HepG2 (cell line): Measurements from ENCODE around the gene BCL2L1. TPM values are rescaled to one million over a fixed set of nuclear protein-coding genes. Genes with fewer than 3 reads are reported as not detected.

ENCODE experiments used
- ATF4 ChIP-seq, 2 experiments: fragments of 450-650 bp in 1 of 2; sonication (generic) in 1 of 2; formaldehyde crosslinking; IDR thresholded peaks; 2 replicates each; pipeline versions ENCODE4 v1.5.0 to v1.8.0; 2020 to 2022; ENCODE audit warnings: mild to moderate bottlenecking in 1 of 2, missing genetic modification reagents in 1 of 2
- BRCA1 ChIP-seq: sonication (generic); formaldehyde crosslinking; IDR thresholded peaks from 2 replicates; pipeline ENCODE4 v1.4.0; 2020; ENCODE audit warnings: missing genetic modification reagents
- ETV5 ChIP-seq: IDR thresholded peaks from 2 replicates; pipeline ENCODE4 v1.6.1; 2018; ENCODE audit warnings: missing biosample characterization, missing genetic modification reagents, inconsistent platforms, borderline replicate concordance
- HOXA5 ChIP-seq: sonication (generic); formaldehyde crosslinking; IDR thresholded peaks from 2 replicates; pipeline ENCODE4 v1.4.0; 2020; ENCODE audit warnings: missing genetic modification reagents
- IRF1 ChIP-seq: sonication (generic); formaldehyde crosslinking; IDR thresholded peaks from 2 replicates; pipeline ENCODE4 v1.4.0; 2020; ENCODE audit warnings: low read depth, mild to moderate bottlenecking, missing genetic modification reagents
- KMT2A ChIP-seq: sonication (generic); formaldehyde crosslinking; IDR thresholded peaks from 2 replicates; pipeline ENCODE4 v1.4.0; 2020; ENCODE audit warnings: missing genetic modification reagents
- SALL2 ChIP-seq: sonication (generic); formaldehyde crosslinking; IDR thresholded peaks from 2 replicates; pipeline ENCODE4 v1.8.1; 2023; ENCODE audit warnings: mild to moderate bottlenecking, missing genetic modification reagents, inconsistent platforms
- SP4 ChIP-seq: sonication (generic); formaldehyde crosslinking; IDR thresholded peaks from 2 replicates; pipeline ENCODE4 v1.8.1; 2023; ENCODE audit warnings: mild to moderate bottlenecking, missing genetic modification reagents
- STAT5B ChIP-seq: sonication (generic); formaldehyde crosslinking; IDR thresholded peaks from 2 replicates; pipeline ENCODE4 v1.4.0; 2020; ENCODE audit warnings: missing genetic modification reagents
- ZBTB4 ChIP-seq: sonication (generic); formaldehyde crosslinking; IDR thresholded peaks from 2 replicates; pipeline ENCODE4 v1.4.0; 2020; ENCODE audit warnings: missing genetic modification reagents, mild to moderate bottlenecking, borderline replicate concordance
- ZNF563 ChIP-seq: sonication (generic); formaldehyde crosslinking; IDR thresholded peaks from 2 replicates; pipeline ENCODE4 v1.8.0; 2022; ENCODE audit warnings: mild to moderate bottlenecking, moderate library complexity, missing genetic modification reagents
- ZNF660 ChIP-seq: sonication (generic); formaldehyde crosslinking; IDR thresholded peaks from 2 replicates; pipeline ENCODE4 v1.5.1; 2020; ENCODE audit warnings: mild to moderate bottlenecking, low read depth, missing genetic modification reagents, borderline replicate concordance
- ZNF788 ChIP-seq: sonication (generic); formaldehyde crosslinking; IDR thresholded peaks from 2 replicates; pipeline ENCODE4 v1.5.0; 2020; ENCODE audit warnings: mild to moderate bottlenecking, missing genetic modification reagents, borderline replicate concordance
- ZNF891 ChIP-seq: sonication (generic); formaldehyde crosslinking; IDR thresholded peaks from 2 replicates; pipeline ENCODE4 v1.5.0; 2020; ENCODE audit warnings: mild to moderate bottlenecking, missing genetic modification reagents
- polyA plus RNA-seq, 8 experiments: library from polyadenylated mRNA; depleted of rRNA in 3 of 8; stranded (reverse) in 7 of 8; unstranded in 1 of 8; fragments of >200 nt; fragmentation: Illumina TruSeq in 4 of 8; extraction: Trizol in 4 of 8; gene quantifications; 2 replicates each; pipeline versions ENCODE4 v1.2.1 to v1.2.3, GENCODE V29; 2011 to 2016; ENCODE audit warnings: low read depth in 4 of 8, missing spikeins in 1 of 8, mixed read lengths in 1 of 8; ENCODE audit not compliant: insufficient read depth in 1 of 8
- total RNA-seq, 5 experiments: library from RNA; depleted of rRNA; stranded (reverse); fragments of >200 nt; fragmentation: Illumina TruSeq; extraction: Trizol; gene quantifications; 2 replicates each; pipeline ENCODE4 v1.2.3, GENCODE V29; 2016; ENCODE audit warnings: low read depth in 1 of 5

Gene BCL2L1
- total and polyA plus RNA-seq, 2 of the 13 experiments (the other 11 are each of a cell fraction or from before 2014, with no cell fraction given), result 164 to 258 TPM

GRCh38 chr20:31721408-31722256, 1.0 kb downstream of the BCL2L1 start (continued):
- TF ChIP-seq ZNF891 (peak; percentile 36; the same call in 1 of the 2 replicates), ZNF788 (CRISPR knock-in tag) (0 out of 2 replicates have a peak, but pooled peaks have one; percentile 34), BRCA1 (CRISPR knock-in tag) (0 out of 2 replicates have a peak, but pooled peaks have one; percentile 24), IRF1 (CRISPR knock-in tag) (0 out of 2 replicates have a peak, but pooled peaks have one; percentile 50), ATF4 (CRISPR knock-in tag; IDR thresholded peaks at IDR 0.05) (0 out of 4 replicates have a peak, but pooled peaks of 1 of the 2 experiments have one; percentile 50), ZBTB4 (CRISPR knock-in tag) (no peak; the same call in 1 of the 2 replicates), SP4 (CRISPR knock-in tag) (peak; percentile 69; the same call in 1 of the 2 replicates), ZNF660 (CRISPR knock-in tag) (no peak), SALL2 (CRISPR knock-in tag) (peak; percentile 53; the same call in 1 of the 2 replicates), ETV5 (CRISPR knock-in tag) (peak; percentile 10; the same call in 1 of the 2 replicates), ZNF563 (CRISPR knock-in tag) (peak; percentile 54; the same call in 1 of the 2 replicates), STAT5B (CRISPR knock-in tag) (0 out of 2 replicates have a peak, but pooled peaks have one; percentile 50), HOXA5 (CRISPR knock-in tag) (peak; percentile 80), KMT2A (CRISPR knock-in tag) (0 out of 2 replicates have a peak, but pooled peaks have one; percentile 15)
